ENCODE measurements around the gene MAN1A1.

The MAN1A1 gene

GRCh38 chr6:119240257-119241110, 109.1 kb downstream of the MAN1A1 start:
- DNase-seq (ENCODE audit: low read depth in 1 of 2, low spot score in 1 of 2): no peak

GRCh38 chr6:119237177-119237715, 112.3 kb downstream of the MAN1A1 start:
- no peak for DNase-seq (ENCODE audit: low read depth in 1 of 2, low spot score in 1 of 2)

DNA sequence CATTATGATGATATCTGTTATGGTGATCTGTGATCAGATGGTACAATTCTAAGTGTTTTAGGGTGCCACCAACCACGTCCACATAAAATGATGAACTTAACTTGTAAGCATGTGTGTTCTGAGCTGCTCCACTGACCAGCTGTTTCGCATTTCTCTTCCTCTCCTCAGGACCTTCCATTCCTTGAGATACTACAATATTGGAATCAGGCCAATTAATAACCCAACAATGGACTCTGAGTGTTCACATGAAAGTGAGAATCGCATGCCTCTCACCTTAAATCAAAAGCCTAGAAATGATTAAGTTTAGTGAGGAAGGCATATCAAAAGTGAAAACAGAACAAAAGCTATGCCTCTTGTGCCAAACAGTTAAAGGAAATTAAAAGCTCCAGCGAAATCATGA, 114.6 kb downstream of the MAN1A1 start:
- no peak for DNase-seq (ENCODE audit: low read depth in 1 of 2, low spot score in 1 of 2)

DNA sequence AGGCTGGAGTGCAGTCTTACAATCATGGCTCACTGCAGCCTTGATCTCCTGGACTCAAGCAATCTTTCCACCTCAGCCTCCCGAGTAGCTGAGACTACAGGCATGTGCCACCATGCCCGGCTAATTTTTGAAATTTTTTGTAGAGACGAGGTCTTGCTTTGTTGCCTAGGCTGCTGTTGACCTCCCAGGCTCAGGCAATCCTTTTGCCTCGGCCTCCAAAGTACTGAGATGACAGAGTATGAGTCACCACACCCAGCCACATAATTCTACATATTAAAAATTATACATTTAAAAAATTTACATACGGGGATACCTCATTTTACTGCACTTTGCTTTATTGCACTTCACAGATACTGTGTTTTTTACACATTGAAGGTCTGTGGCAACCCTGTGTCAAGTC, 115.1 kb downstream of the MAN1A1 start:
- DNase-seq (ENCODE audit: low read depth in 1 of 2, low spot score in 1 of 2): no peak

DNA sequence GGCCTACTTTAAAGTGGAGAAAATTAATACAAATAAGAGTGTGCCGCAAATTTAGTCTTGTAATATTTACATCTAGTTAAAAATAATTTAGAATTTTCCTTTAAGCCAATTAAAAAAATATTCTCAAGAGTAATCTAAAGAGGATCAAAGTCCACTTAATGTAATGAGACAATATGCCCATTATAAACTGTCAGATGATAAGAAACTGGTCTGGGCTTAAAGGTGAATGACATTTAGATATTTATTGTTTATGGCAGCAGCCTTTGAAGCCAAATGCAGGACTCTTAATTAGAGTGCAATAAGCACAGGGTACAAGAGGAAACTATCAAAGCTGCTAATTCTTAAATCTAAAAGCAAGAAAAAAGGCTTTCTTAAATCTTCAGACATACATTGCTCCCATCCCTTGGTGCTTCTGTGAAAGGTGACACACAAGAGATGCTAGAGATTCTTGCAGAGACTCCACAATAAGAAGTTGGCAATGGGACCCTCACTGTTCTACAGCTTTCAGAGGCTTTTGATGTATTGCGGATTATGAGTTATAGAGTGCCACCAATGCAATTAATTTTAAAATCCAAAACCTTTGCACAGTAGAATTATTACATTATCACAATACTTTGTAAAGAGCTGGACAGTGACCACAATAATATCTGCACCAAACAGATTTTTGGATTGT, 116.1 kb downstream of the MAN1A1 start:
- no peak for DNase-seq (ENCODE audit: low read depth in 1 of 2, low spot score in 1 of 2)

DNA sequence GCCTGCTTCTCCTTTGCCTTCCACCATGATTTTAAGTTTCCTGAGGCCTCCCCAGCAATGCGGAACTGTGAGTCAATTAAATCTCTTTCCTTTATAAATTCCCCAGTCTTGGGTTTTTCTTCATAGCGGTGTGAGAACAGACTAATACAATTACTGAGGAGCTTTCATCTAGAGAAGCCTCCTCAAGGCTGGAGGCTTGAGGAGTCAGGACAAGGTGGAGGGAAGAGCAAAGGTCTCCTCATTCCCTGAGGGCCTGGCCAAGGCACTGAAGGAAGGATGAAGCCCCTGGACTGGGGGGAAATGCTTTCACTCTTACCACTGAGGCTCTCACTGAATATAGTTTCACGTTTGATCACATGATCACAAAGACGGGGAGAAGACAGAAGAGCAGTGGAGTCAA, 118.2 kb downstream of the MAN1A1 start:
- DNase-seq (ENCODE audit: low read depth in 1 of 2, low spot score in 1 of 2): no peak

DNA sequence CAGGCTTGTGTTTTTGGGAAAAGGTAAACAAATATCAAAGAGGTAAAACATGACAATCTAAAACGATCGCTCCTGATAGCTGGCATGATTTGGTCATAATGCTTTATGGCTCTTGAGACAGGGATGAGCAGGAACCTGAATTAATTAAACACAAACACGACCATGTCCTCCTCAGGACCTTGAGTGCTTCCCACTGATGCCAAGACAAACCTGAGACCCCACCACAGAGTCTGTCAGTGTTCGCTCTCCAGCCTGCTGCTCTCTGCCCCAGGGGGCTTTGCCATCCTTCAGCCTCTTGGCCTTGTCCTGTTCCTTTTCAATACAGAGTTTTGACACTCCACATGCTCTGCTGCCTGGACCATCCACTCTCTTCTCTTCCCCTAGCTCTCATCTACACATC, 119.4 kb downstream of the MAN1A1 start:
- DNase-seq (ENCODE audit: low read depth in 1 of 2, low spot score in 1 of 2): no peak

GRCh38 chr6:119227377-119227776, 122.2 kb downstream of the MAN1A1 start:
- DNase-seq (ENCODE audit: low read depth in 1 of 2, low spot score in 1 of 2): no peak

DNA sequence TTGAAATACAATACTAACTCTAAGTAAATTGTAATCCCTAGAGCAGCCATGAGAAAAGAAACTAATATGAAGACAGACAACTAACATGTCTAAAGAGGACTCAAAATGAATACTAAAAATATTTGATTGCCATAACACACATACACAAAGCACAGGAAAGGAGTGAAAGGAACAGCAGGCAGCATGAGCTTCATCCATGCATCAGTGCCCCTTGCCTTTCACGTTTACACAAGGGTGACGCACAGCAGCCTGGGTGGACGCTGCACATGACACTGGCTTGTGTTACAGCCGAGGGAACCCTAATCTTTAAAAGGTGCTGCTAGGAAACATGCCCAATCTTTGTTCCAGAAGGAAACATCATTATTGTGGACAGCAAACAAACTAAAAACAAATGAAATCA, 123.5 kb downstream of the MAN1A1 start:
- no peak for DNase-seq (ENCODE audit: low read depth in 1 of 2, low spot score in 1 of 2)

DNA sequence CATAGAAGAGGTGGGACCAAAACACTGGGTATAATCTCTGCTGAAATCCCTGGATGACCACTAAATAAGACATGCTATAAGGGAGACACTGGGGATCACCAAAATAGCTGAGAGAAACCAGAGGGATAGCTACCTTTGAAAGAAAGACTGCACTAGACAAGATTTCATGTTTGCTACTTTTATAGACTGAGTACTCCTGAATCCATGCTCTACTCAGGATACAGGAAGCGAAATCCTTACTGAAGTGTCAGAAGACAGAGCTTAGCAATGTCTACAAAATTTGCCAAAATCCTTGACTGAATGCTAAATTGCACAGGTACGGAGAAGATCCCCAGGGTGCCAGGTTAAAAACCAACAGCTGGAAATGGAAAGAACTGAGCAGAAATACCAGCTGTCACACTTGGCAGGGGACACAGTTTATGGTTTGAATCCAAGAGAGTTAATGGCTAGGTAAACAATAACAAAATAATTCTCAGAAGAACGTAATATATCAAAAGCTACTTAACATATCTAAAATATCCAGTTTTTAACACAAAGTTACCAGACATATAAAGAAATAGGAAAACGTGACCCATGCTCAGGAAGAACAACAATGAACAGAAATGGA, 125.4 kb downstream of the MAN1A1 start:
- no peak for DNase-seq (ENCODE audit: low read depth in 1 of 2, low spot score in 1 of 2)

- no peak for DNase-seq (ENCODE audit: low read depth in 1 of 2, low spot score in 1 of 2)
Observed at GRCh38 chr6:119220452-119220851, 129.1 kb downstream of the MAN1A1 start.

DNA sequence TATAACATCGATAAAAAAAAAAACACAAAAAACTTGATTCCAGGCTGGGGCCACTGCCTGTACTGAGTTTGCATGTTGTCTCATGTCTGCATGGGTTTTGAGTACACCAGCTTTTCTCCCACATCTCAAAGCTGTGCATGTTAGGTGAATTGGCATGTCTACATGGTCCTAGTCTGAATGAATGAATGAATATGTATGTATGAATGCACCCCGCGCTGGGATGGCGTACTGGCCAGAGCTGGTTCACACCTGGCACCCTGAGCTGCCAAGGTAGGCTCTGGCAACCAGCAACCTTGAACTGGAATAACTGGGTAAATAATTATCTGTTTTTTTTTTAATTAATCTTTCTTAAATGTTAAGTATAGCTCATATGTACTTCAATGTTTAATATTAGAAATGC, 131.0 kb downstream of the MAN1A1 start:
- DNase-seq (ENCODE audit: low read depth in 1 of 2, low spot score in 1 of 2): no peak

- DNase-seq (ENCODE audit: low read depth in 1 of 2, low spot score in 1 of 2): no peak
Observed at GRCh38 chr6:119215885-119216590, 133.5 kb downstream of the MAN1A1 start.

GRCh38 chr6:119215309-119215708, 134.3 kb downstream of the MAN1A1 start:
- DNase-seq (ENCODE audit: low read depth in 1 of 2, low spot score in 1 of 2): no peak

DNA sequence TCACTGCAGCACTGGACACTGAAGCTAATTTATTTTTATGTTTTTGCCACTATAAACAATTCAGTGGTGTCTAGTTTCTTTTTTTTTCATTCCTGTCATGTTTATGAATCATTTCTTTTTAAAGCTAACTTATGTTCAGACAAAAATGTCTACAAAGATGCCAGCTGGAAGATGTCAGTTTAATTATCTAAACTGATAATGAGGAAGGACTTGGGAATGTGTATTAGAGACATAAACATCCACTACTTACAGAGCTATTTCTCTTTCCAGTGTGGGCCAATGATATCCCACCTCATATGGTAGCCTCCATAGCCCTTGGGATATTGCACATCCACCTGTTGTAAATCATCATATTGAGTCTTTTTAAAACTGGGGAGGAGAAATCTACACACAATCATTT, 139.0 kb downstream of the MAN1A1 start:
- DNase-seq (ENCODE audit: low read depth in 1 of 2, low spot score in 1 of 2): no peak

DNA sequence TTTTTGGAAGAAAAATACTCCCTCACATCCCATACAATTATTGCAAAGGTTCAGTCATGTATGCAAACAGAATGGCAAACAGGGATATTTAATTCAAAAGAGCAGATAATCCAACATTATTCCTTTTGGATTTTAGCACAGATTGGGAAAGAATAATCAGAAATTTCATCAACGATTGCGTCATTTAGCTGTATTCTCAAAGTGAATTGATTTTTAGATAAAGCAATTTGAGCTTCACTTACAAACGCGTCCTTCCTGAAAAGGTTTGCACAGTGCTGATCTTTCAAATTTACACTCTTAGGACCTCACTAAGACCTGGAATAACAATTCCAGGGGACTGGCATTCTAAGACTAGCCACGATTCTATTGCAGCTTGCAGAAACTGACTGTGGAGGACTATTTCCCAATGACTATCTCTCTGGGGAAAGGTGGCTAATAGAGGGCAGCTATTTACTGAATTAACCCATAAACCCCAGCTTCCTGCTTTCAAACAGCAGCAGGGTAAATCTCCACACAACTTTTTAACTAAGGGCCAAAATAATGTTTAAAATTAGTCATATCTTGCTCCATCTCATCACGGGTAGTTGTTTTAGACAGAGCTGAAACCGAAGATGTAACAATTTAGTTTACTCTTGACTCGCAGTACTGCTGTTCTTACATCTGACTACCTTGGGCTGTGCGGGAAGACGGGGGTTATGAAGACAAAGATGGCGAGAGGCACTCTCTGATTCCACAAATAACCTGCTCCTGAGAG, 139.9 kb downstream of the MAN1A1 start:
- DNase-seq (ENCODE audit: low read depth in 1 of 2, low spot score in 1 of 2): no peak

DNA sequence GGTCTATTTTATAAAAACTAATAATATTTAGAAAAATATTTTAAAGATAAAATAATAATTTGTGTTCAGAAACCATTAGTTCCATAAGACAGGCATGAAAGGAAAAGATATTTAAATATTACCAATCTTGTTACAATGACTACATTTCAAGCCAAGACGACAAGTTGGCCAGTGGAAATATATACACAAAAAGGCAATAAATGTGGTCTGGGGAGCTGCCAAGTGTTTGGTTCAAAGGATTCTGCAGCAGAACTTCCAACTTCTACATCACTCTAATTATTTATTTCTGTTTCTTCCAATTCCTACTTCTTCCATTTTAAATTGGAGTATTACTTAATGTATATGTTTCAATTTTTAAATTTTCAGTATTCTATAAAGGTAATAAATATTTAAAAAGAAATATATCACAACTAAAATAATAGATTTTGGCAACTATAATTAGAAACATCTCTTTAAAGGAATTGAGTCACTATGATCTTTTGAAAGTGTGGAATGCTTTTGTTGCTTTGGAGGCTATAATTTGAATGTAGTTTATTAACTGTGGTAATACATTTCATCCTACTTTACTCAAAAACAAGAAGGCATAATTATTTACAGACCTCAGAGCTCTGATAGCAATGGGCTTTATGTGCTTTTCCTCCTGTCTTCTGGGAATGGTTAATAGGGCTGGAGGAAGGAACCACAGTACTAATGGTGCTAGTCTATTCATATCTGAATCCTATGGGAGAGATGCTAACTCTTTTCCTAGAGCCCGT, 141.4 kb downstream of the MAN1A1 start:
- no peak for DNase-seq (ENCODE audit: low read depth in 1 of 2, low spot score in 1 of 2)

GRCh38 chr6:119207327-119207726, 142.2 kb downstream of the MAN1A1 start:
- DNase-seq (ENCODE audit: low read depth in 1 of 2, low spot score in 1 of 2): no peak

- DNase-seq (ENCODE audit: low read depth in 1 of 2, low spot score in 1 of 2): no peak
Observed at GRCh38 chr6:119205911-119206618, 143.5 kb downstream of the MAN1A1 start.

Data from stimulated activated CD4-positive, alpha-beta T cell treated with anti-CD3 and anti-CD28 coated beads, Interleukin-15, amount 100 ng/mL, for 1 hour (primary cell).